Ascending aorta (tissue), 2 donors: ENCODE results near the gene TSC2. TPM values are rescaled to one million over a fixed set of nuclear protein-coding genes. Genes with fewer than 3 reads are reported as not detected.

ENCODE experiments used
- DNase-seq, 2 donors: peaks; one replicate each; pipeline ENCODE4 v3.0.0-alpha.2; 2019; ENCODE audit warnings: low spot score in 2 of 2
- H3K27ac ChIP-seq, 2 donors: fragments of 200-600 bp; sonication (generic); one replicate each; pipeline ENCODE4 v1.5.1; 2016 to 2017; ENCODE audit warnings: mild to moderate bottlenecking in 1 of 2
- H3K27me3 ChIP-seq: fragments of 200-600 bp; sonication (generic); one replicate; pipeline ENCODE4 v1.5.1; 2017
- H3K36me3 ChIP-seq, 2 donors: fragments of 200-600 bp; sonication (generic); one replicate each; pipeline ENCODE4 v1.5.1; 2016
- H3K4me1 ChIP-seq, 2 donors: fragments of 200-600 bp; sonication (generic); one replicate each; pipeline ENCODE4 v1.5.1; 2016 to 2017; ENCODE audit warnings: mild to moderate bottlenecking in 1 of 2
- H3K4me3 ChIP-seq, 2 donors: fragments of 200-600 bp; sonication (generic); one replicate each; pipeline ENCODE4 v1.5.1; 2016 to 2017; ENCODE audit warnings: mild to moderate bottlenecking in 1 of 2
- H3K9me3 ChIP-seq, 2 donors: fragments of 200-600 bp; sonication (generic); one replicate each; pipeline ENCODE4 v1.5.1; 2016
- CTCF ChIP-seq, 3 experiments: fragments of 200-600 bp in 2 of 3; fragments of 450-650 bp in 1 of 3; sonication (generic) in 2 of 3; IDR thresholded peaks; one replicate each; pipeline ENCODE4 v1.5.1; 2016 to 2019; ENCODE audit warnings: antibody characterized with exemption in 3 of 3, mild to moderate bottlenecking in 1 of 3, moderate library complexity in 1 of 3
- intact Hi-C: fragments of 100-400 bp; cut with DNase I; formaldehyde crosslinking; loops from one replicate; pipeline ENCODE4 v1.15.1; 2023
- total RNA-seq: library from RNA; depleted of rRNA; stranded (reverse); fragments of >200 nt; gene quantifications from one replicate; pipeline ENCODE4 v1.1.0, GENCODE V29; 2016

The TSC2 gene
- 258 TPM for total RNA-seq

DNA sequence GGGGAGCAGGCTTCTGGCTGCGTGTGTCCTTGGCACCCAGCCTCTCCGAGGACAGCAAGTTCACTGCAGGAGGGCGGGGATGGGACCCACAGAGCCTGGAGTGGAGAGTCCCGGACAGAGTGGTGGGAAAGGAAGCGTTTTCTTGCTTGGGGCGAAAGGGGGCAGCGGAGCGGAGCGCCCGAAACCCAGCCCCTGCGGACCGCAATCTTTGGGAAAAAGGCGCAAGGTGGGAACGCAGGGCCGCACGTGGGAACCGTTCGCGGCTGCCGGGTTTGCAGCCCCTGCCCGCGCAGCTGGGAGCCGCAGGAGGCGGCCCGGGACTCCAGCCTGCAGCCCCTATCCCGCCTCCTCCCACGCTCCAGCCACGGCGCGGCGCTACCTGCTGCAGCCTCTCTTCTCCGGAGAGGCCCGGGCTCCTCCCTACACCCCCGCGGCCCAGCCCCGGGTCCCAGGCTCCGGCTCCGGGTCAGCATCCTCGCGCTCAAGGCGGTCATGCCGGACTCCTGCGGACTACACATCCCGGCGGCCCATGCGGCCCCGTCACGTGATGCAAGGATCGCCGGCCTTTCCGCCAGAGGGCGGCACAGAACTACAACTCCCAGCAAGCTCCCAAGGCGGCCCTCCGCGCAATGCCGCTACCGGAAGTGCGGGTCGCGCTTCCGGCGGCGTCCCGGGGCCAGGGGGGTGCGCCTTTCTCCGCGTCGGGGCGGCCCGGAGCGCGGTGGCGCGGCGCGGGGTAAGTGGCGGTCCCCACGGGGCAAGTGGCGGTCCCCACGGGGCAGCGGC lies at the start of gene TSC2, which contains the start of gene NTHL1:
Gene TSC2 (plus strand): TSS at position 656 of the 786 bp plus-strand sequence. CDS start 631 bp downstream, outside the sequence.
Gene NTHL1 (minus strand): TSS at position 505 of the 786 bp plus-strand sequence. CDS start 11 bp downstream, at position 494.
- peak within 1 kb of the TSS; percentile 62 to 63 for H3K27ac ChIP-seq
- intact Hi-C loops: loop anchor here (1.0 kb wide), 2 partner anchors 12 to 24 kb away; no protein-coding TSS in a partner anchor
- TF ChIP-seq CTCF (IDR thresholded peaks at IDR 0.05): peak in 2 of 3 experiments; percentile 23 to 43

DNA sequence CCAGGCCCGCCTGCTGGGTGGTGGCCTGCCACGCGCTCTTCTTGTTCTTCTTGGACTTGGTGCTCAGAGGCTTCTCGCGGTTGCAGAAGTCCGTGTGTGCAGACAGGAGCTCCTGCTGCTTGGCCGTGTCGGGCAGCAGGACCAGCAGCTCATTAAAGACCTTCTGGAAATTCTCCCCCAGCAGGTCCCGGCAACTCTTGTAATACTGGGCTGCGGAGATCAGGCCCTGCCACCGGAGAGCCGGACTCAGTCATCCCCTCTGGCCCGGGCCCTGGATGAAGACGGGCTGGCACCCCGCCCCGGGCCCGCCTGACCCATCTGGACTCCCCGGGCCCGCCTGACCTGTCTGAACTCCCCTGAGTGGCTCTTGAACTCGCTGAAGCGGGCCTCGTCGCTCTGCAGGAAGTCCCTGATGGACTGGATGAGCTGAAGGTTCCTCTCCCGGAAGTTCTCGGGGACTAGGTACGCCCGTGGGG lies 49.4 kb upstream of the TSC2 start:
- Histone ChIP-seq H3K4me1 (no peaks in the 10 kb centered on the region), H3K36me3 (peaks cover 54 to 68% of the 10 kb centered on the region in 2 donors), H3K27ac (no peak overlapping the region), H3K9me3 (no peaks in the 10 kb centered on the region), H3K4me3 (no peak overlapping the region), H3K27me3 (no peaks in the 10 kb centered on the region)
- TF ChIP-seq CTCF (IDR thresholded peaks at IDR 0.05): no peak
- intact Hi-C loops: no loop called here
- no peak for DNase-seq

More for the DNA sequence above, at the start of gene TSC2, which contains the start of gene NTHL1:
- peaks cover 9 to 17% of the 10 kb centered on the region in 2 donors for H3K36me3 ChIP-seq
- peak; percentile 88 to 98 for DNase-seq
- no peaks in the 10 kb centered on the region for H3K9me3 ChIP-seq
- no peaks in the 10 kb centered on the region for H3K27me3 ChIP-seq
- peak within 1 kb of the TSS; percentile 94 to 98 for H3K4me3 ChIP-seq
- H3K4me1 ChIP-seq: peaks cover 4 to 20% of the 10 kb centered on the region in 2 donors

- intact Hi-C loops: no loop called here
- no peak overlapping the region for H3K27ac ChIP-seq
- no peaks in the 10 kb centered on the region for H3K9me3 ChIP-seq
- H3K36me3 ChIP-seq: peaks cover 55 to 68% of the 10 kb centered on the region in 2 donors
- peaks cover 2% of the 10 kb centered on the region in 2 donors for H3K4me1 ChIP-seq
- H3K27me3 ChIP-seq: no peaks in the 10 kb centered on the region
- no peak for DNase-seq
- H3K4me3 ChIP-seq: no peak overlapping the region
- no peak for TF ChIP-seq CTCF (IDR thresholded peaks at IDR 0.05)
Observed at GRCh38 chr16:1998852-1999801, 48.7 kb upstream of the TSC2 start.

DNA sequence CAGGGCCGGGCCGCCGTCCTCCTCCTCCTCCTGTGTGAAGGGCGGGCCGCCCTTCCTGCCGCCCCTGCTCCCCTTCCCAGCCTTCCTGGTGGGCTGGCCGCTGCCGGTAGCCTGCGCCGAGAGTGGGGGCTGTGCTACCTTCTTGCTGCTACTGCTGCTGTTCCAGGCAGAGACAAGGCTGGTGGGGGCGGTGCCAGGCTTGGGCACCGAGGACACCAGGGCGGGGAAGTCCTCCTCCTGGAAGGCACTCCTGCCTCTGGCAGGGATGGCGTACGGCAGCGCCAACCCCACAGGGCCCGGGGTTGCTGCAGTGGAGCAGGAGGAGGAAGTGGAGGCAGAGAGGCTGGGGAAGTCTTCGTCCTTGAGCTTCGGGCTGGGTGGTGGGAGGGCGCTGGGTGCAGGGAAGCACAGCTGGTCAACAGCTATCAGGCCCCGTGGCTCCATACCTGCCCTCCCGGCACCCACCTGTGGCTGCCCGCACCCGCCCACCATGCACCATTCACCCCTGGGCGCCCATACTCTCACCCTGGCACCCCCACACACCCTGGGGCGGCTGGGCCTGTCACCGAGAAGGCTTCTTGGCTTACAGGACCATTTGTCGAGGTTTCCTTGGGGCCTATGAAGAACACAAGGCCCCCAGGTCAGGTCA lies 47.8 kb upstream of the TSC2 start:
- no peak overlapping the region for H3K27ac ChIP-seq
- no peaks in the 10 kb centered on the region for H3K9me3 ChIP-seq
- no peak for TF ChIP-seq CTCF (IDR thresholded peaks at IDR 0.05)
- no peak for DNase-seq
- H3K27me3 ChIP-seq: no peaks in the 10 kb centered on the region
- H3K4me1 ChIP-seq: peaks cover 6 to 7% of the 10 kb centered on the region in 2 donors
- peaks cover 55 to 68% of the 10 kb centered on the region in 2 donors for H3K36me3 ChIP-seq
- no peak overlapping the region for H3K4me3 ChIP-seq
- intact Hi-C loops: no loop called here

DNA sequence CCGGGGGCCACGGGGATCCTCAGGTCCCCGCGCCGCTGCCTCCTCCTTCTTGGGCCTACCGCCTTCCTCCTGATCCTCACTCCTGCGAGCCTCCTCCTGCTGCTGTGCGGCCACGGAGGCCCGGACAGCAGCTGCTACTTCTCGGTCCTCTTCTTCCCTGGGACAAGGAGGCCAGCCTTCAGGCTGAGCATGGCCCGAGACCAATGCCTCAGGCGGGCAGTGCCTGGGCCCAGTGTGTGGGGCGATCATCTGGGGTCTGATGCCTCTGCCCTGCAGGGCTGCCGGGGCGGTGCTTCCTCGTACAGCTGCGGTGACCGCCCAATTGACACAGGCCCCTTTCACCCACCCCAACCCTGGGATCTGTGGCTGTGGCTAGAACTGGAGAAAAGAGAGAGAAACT lies 46.8 kb upstream of the TSC2 start:
- peaks cover 55 to 68% of the 10 kb centered on the region in 2 donors for H3K36me3 ChIP-seq
- no peaks in the 10 kb centered on the region for H3K9me3 ChIP-seq
- H3K4me1 ChIP-seq: peaks cover 6 to 10% of the 10 kb centered on the region in 2 donors
- no peak for DNase-seq
- no peak overlapping the region for H3K4me3 ChIP-seq
- H3K27ac ChIP-seq: no peak overlapping the region
- no peak for TF ChIP-seq CTCF (IDR thresholded peaks at IDR 0.05)
- intact Hi-C loops: no loop called here
- no peaks in the 10 kb centered on the region for H3K27me3 ChIP-seq
